SK-N-MC (cell line): Measurements from ENCODE around the gene PNPLA5.

Source experiments
- DNase-seq: peaks from one replicate; pipeline ENCODE4 v3.0.0-alpha.2; 2011; ENCODE audit warnings: low read depth, low spot score
- H3K27ac ChIP-seq: fragments of 200-600 bp; sonication (generic); 2 replicates; pipeline ENCODE4 v1.5.1; 2016; ENCODE audit warnings: mixed run types
- H3K36me3 ChIP-seq: fragments of 200-600 bp; sonication (generic); 2 replicates; pipeline ENCODE4 v1.6.1; 2017; ENCODE audit warnings: antibody characterized with exemption, low read length, mixed read lengths; ENCODE audit not compliant: insufficient read depth
- H3K4me3 ChIP-seq: fragments of 200-600 bp; sonication (generic); 2 replicates; pipeline ENCODE4 v1.5.1; 2016
- H3K9ac ChIP-seq: fragments of 200-600 bp; sonication (generic); 2 replicates; pipeline ENCODE4 v1.8.0; 2017; ENCODE audit warnings: mixed run types, mixed read lengths; ENCODE audit not compliant: insufficient read length
- H3K9me3 ChIP-seq: fragments of 200-600 bp; sonication (generic); 2 replicates; pipeline ENCODE4 v1.6.1; 2017; ENCODE audit warnings: low read depth, mild to moderate bottlenecking, antibody characterized with exemption, low read length, moderate library complexity, mixed read lengths
- EZH2 ChIP-seq: fragments of 200-600 bp; sonication (generic); IDR thresholded peaks from one replicate; pipeline ENCODE4 v1.6.1; 2017; ENCODE audit warnings: antibody characterized with exemption
- FOXP2 ChIP-seq: optimal IDR thresholded peaks from 2 replicates; pipeline ENCODE3; 2011; ENCODE audit warnings: mild to moderate bottlenecking, moderate library complexity; ENCODE audit not compliant: insufficient read depth; ENCODE audit errors: extremely low read length, control extremely low read depth
- POLR2AphosphoS5 ChIP-seq: IDR thresholded peaks from 2 replicates; pipeline ENCODE4 v1.6.1; 2012; ENCODE audit warnings: mild to moderate bottlenecking, low read depth, low read length, borderline replicate concordance

Gene PNPLA5

GRCh38 chr22:43835736-43836135, 56.1 kb downstream of the PNPLA5 start:
- DNase-seq = no peak
- no peaks in the 10 kb centered on the region for H3K36me3 ChIP-seq
- H3K9ac ChIP-seq = no peak overlapping the region
- TF ChIP-seq EZH2 = no peak
- no peak for TF ChIP-seq POLR2AphosphoS5
- no peak for TF ChIP-seq FOXP2
- H3K9me3 ChIP-seq = no peaks in the 10 kb centered on the region
- no peak overlapping the region for H3K4me3 ChIP-seq
- no peak overlapping the region for H3K27ac ChIP-seq

- H3K27ac ChIP-seq = no peak overlapping the region
- H3K9me3 ChIP-seq = no peaks in the 10 kb centered on the region
- H3K4me3 ChIP-seq = no peak overlapping the region
- no peak overlapping the region for H3K9ac ChIP-seq
- H3K36me3 ChIP-seq = no peaks in the 10 kb centered on the region
- no peak for DNase-seq
- TF ChIP-seq POLR2AphosphoS5 (no peak), EZH2 (no peak), FOXP2 (no peak)
These were observed 56.6 kb downstream of the PNPLA5 start for GRCh38 chr22:43835166-43835565.

- TF ChIP-seq EZH2 (no peak), FOXP2 (no peak), POLR2AphosphoS5 (no peak)
- H3K36me3 ChIP-seq = no peaks in the 10 kb centered on the region
- H3K9me3 ChIP-seq = no peaks in the 10 kb centered on the region
- H3K4me3 ChIP-seq = no peak overlapping the region
- no peak for DNase-seq
- H3K9ac ChIP-seq = no peak overlapping the region
- no peak overlapping the region for H3K27ac ChIP-seq
These were observed 58.2 kb downstream of the PNPLA5 start for GRCh38 chr22:43833286-43834240.

GRCh38 chr22:43832393-43833265, 59.2 kb downstream of the PNPLA5 start:
- Histone ChIP-seq H3K9ac (no peak overlapping the region), H3K36me3 (no peaks in the 10 kb centered on the region), H3K27ac (no peak overlapping the region), H3K4me3 (no peak overlapping the region), H3K9me3 (no peaks in the 10 kb centered on the region)
- DNase-seq = no peak
- TF ChIP-seq FOXP2 (no peak), EZH2 (no peak), POLR2AphosphoS5 (no peak)

GRCh38 chr22:43831561-43832392, 60.0 kb downstream of the PNPLA5 start:
- H3K4me3 ChIP-seq = no peak overlapping the region
- no peak for DNase-seq
- no peak for TF ChIP-seq FOXP2
- TF ChIP-seq POLR2AphosphoS5 = no peak
- H3K9ac ChIP-seq = no peak overlapping the region
- no peaks in the 10 kb centered on the region for H3K9me3 ChIP-seq
- no peak overlapping the region for H3K27ac ChIP-seq
- no peaks in the 10 kb centered on the region for H3K36me3 ChIP-seq

GRCh38 chr22:43830931-43831560, 60.8 kb downstream of the PNPLA5 start:
- Histone ChIP-seq H3K9me3 (no peaks in the 10 kb centered on the region), H3K27ac (no peak overlapping the region), H3K36me3 (no peaks in the 10 kb centered on the region), H3K4me3 (no peak overlapping the region), H3K9ac (no peak overlapping the region)
- no peak for DNase-seq
- TF ChIP-seq FOXP2 (no peak), POLR2AphosphoS5 (no peak), EZH2 (no peak)

- H3K27ac ChIP-seq = no peak overlapping the region
These were observed 61.6 kb downstream of the PNPLA5 start for GRCh38 chr22:43829904-43830851.

More at GRCh38 chr22:43829904-43830851, 61.6 kb downstream of the PNPLA5 start:
- Histone ChIP-seq H3K9me3 (no peaks in the 10 kb centered on the region), H3K36me3 (no peaks in the 10 kb centered on the region), H3K9ac (no peak overlapping the region), H3K4me3 (no peak overlapping the region)
- no peak for TF ChIP-seq FOXP2
- DNase-seq = no peak
